Renal cortex interstitium (tissue), 15 donors: ENCODE data around the gene SYCE1L. TPM values are rescaled to one million over a fixed set of nuclear protein-coding genes. Genes with fewer than 3 reads are reported as not detected.
"Not testable (repeated sequence)": the region's sequence is repeated elsewhere in the genome, so short reads cannot be mapped to it uniquely, and the experiment has no call there.

Source experiments
- DNase-seq, 11 donors: peaks; one replicate each; pipeline ENCODE4 v3.0.0-alpha.2; 2013; ENCODE audit warnings: low read depth in 9 of 11, low spot score in 4 of 11; ENCODE audit errors: extremely low read depth in 1 of 11
- long read RNA-seq, 16 experiments: transcript quantifications; one replicate each; lab custom pipeline, GENCODE V29; 2026
- polyA plus RNA-seq, 3 donors: library from polyadenylated mRNA; unstranded; fragments of 120-200 nt; gene quantifications; one replicate each; pipeline ENCODE4 v1.2.1, GENCODE V29; 2013; ENCODE audit not compliant: insufficient read length in 3 of 3

Gene SYCE1L, protein sequence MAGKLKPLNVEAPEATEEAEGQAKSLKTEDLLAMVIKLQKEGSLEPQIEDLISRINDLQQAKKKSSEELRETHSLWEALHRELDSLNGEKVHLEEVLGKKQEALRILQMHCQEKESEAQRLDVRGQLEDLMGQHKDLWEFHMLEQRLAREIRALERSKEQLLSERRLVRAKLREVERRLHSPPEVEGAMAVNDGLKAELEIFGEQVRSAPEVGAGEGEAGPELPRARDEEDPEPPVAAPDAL
- polyA plus RNA-seq, result 1 to 10 TPM; 2.4 to 7.1 (median 4.7) TPM
- long read RNA-seq, donor 1, partial matches to known transcripts, result 5 of 6 reads
- long read RNA-seq, donor 1, other reads (novel, unspliced or antisense), result 0 of 6 reads
- long read RNA-seq, donor 2, result 0 reads
- long read RNA-seq, donor 3, partial matches to known transcripts, result 17 of 20 reads
- long read RNA-seq, donor 3, other reads (novel, unspliced or antisense), result 0 of 20 reads
- long read RNA-seq, donor 4, partial matches to known transcripts, result 12 of 15 reads
- long read RNA-seq, donor 4, other reads (novel, unspliced or antisense), result 0 of 15 reads
- long read RNA-seq, donor 5, result 0 reads
- long read RNA-seq, donor 6, partial matches to known transcripts, result 5 of 7 reads
- long read RNA-seq, donor 6, other reads (novel, unspliced or antisense), result 0 of 7 reads
- long read RNA-seq, donor 7, partial matches to known transcripts, result 8 of 10 reads
- long read RNA-seq, donor 7, other reads (novel, unspliced or antisense), result 0 of 10 reads
- long read RNA-seq, donor 8, result 0 reads
- long read RNA-seq, donor 9, partial matches to known transcripts, result 7 of 10 reads
- long read RNA-seq, donor 9, other reads (novel, unspliced or antisense), result 0 of 10 reads
- long read RNA-seq, donor 10, partial matches to known transcripts, result 8 of 10 reads
- long read RNA-seq, donor 10, other reads (novel, unspliced or antisense), result 0 of 10 reads
- long read RNA-seq, donor 11, partial matches to known transcripts, result 5 of 5 reads
- long read RNA-seq, donor 11, other reads (novel, unspliced or antisense), result 0 of 5 reads
- long read RNA-seq, donor 12, result 0 reads
- long read RNA-seq, donor 13, result 0 reads
- long read RNA-seq, donor 14, partial matches to known transcripts, result 13 of 16 reads
- long read RNA-seq, donor 14, other reads (novel, unspliced or antisense), result 0 of 16 reads
- long read RNA-seq, donor 15, result 0 reads
- long read RNA-seq, donor 16, partial matches to known transcripts, result 18 of 19 reads
- long read RNA-seq, donor 16, other reads (novel, unspliced or antisense), result 0 of 19 reads

DNA sequence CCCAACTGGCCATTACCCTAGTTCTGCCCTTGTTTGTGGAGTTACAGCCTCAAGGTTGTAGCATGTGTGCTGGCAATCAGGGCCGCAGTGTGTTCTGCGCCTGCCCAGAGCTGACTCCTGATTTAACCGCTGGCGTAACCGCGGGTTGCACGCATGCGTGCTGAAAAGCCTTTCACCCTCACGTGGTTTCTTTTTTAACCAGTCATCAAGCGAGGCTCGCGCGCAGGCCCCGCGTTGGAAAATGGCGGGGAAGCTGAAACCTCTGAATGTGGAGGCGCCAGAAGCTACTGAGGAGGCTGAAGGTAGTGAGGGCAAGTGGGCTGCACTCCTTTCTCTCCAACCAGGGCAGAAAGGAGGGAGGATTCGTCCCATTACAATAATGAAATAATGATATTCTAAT, at the start of gene SYCE1L:
Gene SYCE1L (plus strand): TSS at position 198 of the 400 bp plus-strand sequence. CDS start 44 bp downstream, at position 242.
- DNase-seq, result no peak

DNA sequence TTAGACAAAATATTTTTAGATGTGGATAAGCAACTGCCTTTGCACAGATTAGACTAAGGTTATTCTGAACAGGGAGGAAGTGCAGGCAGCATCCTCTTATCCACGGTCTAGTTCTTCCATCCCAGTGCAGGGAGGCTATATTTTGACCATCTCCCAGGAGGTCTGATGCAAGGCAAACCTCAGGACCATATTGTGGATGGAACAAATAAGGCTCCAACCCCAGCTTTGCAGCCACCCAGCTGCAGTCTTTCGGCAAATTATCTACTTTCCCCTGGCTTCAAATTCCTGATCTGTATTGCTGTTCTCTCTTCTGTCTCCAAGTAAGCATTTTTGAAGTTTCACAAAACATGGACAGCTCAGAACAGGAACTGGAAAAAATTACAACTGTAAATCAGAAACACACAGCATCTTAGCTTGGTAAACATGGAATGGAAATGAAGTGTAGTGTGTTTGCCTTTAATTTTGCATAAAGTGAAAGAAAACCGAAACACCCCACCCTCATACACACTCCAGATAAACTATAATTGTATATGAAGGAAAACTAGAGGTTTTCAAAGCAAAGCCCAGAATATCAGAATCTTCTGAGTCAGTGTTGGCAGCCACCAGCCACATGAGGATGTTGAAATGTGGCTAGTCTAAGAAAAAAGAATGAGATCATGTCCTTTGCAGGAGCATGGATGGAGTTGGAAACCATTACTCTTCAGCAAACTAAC, 41.7 kb upstream of the SYCE1L start:
- DNase-seq, result no peak

DNA sequence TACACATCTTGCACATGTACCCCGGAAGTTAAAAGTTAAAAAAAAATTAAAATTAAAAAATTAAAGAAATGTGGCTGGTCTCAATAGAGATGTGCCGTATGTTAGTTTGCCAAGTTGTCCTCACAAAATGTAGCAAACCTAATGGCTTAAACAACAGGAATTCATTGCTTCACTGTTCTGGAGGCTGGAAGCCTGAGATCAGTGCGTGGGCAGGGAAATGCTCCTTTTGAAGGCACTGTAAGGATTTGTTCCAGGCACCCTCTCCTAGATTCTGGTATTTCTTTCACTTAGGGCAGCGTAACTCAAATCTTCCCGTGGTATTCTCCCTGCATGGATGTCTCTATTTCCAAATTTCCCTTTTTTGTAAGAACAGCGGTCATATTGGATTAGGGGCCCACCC, 40.9 kb upstream of the SYCE1L start:
- DNase-seq, result no peak

DNA sequence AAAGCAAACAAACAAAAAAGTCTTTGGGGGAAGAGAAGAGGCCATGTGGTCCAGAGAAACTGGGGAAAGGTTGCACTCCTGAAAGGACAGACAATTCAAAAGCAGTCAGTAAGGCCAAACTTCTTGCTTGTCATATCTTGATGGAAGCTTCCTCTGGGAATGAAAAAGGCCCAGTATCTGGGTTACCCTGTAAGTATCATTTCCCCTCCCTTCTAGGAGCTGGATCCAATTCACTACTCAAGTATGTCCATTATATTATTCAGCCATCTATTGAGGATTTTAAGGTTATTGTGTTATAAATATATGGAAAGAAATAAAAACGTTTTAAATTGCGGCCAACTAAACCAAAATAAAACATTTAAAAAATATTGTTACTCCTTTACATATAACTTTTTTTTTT, 34.2 kb upstream of the SYCE1L start:
- no peak for DNase-seq

DNA sequence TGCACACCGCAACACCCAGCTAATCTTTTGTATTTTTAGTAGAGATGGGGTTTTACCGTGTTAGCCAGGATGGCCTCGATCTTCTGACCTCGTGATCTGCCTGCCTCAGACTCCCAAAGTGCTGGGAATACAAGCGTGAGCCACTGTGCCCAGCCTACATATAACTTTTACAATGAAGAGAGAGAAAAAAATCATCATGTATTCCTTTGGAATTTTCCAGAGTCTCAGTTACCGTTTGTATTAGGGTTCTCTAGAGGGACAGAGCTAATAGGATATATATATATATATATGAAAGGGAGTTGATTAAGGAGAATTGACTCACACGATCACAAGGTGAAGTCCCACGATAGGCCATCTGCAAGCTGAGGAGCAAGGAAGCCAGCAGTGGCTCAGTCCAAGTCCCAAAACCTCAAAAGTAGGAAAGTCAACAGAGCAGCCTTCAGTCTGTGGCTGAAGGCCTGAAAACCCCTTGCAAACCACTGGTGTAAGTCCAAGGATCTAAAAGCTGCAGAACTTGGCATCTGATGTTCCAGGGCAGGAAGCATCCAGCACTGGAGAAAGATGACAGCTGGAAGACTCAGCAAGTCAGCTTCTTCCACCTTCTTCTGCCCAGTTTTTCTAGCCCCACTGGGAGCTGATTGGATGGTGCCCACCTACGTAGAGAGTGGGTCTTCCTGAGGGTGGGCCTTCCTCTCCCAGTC, 33.5 kb upstream of the SYCE1L start:
- DNase-seq, result not testable (repeated sequence)

DNA sequence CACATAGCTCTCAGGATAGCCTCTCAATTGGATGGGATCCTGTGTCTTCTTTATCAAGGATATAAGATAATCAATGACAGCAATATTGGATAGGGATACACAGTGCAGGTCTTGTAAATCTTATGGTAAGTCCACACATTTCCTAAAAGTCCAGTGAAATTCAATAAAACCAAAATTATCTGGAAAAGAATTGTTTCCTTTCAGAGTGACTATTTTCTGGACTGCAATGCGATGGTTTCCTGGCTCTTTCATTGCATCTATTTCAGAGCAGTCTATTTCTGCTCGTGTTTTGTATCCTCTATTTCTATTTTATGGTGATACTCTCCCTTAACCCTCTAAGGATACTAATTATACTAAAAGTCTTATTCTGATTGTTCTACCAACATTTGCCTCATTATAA, 32.5 kb upstream of the SYCE1L start:
- no peak for DNase-seq

DNA sequence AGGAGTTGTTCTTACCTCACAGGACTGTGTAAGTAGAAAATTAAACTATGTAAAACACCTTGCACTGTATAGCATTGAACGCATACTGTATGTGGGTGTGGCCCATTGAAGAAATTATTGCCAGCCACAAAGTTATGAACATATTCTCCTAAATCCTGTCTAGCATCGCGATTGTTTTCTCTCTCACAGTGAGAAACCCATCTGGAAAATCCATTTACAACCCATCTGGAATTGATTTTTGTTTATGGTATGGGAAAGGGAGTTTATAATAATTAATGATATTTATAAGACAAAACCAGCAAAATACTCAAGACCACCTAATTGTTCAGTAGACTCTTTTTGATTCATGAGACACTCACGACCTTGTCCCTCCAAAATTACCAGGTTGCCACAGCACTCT, 30.3 kb upstream of the SYCE1L start:
- DNase-seq, result no peak

DNA sequence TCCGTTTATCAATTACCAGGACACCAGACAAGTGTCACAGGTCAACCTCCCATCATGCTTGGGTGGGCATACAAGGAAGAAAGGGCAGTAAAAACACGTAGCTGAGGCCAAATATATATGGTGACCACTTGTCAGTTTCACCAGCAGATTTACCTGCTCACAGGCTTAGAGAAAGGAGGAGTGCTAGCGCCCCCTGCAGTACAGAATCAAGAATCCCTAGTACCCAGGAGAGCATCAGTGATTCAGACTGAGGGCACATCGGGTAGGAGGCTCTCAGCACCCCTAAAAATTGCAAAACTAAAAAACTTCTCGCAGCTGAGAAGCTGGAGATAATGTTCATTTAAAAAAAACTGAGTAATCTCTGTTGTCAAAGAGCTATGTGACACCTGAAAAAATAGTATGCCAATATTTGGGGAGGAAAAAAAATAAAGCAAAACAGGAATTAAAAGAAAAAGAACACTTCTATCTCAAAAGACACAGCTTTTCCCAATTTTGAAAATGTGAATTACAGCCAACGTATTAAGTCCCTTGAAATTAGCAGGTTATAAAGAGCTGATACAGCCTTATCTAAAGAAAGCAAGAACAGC, 29.5 kb upstream of the SYCE1L start:
- peak in 6 of 11 donors; percentile 12 to 35 (median 22) for DNase-seq

DNA sequence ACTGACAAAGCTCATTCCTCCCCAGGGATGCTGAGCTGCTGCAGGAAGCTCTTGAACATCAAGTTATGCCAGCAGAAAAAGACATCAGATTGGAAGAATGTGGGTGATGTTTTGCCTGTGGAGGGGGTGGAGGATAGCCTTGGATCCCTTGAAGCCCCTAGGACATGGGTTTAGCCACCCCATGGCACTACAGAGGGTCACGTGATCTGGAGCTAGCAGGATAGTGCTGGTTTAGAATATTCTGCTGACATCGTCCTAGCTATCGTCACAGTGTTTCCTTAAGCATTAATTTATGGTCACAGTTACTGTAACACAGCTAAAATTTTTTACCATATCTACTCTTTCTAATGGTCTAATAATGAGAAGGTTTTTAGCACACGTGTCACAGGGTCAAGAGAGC, 28.4 kb upstream of the SYCE1L start:
- DNase-seq, result no peak

DNA sequence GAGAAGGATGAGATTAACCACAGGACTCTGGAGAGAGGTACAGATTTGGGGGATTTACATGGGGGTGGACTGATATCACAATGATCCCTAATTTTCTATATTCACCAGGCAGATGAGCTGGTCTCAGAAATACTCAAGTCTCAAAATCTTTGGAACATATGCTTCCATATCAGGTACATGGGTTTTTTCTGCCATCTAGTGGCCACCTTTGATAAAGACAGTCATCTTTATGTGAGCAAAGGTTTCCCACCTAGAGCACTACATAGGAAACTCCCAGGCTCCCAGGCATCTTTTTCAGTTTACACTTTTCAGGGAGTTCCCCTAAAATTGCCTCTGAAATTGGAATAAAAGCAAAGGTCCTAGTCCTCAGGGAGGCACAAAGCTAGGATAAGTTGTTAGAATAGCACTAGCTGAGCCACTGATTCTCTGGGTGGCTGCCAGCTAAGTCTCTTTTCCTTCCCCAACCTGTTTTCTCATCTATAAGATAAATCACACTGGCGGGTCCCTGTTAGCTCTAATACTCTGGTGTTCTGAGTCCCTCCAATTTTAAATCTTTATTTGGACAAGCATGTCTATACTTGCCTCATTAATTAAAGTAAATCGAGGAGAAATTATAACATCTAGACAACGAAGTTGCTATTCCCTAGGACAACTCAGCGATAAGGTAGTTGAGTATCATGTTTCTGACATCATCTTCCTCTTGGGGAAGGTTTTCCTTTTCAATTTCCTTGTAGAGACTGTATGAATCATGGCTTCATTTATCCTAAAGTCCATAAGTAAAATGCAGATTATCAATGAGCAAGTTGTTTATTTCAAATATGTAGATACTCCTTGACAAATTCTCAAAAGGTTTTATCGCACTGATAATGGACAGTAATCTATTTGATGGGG, 27.2 kb upstream of the SYCE1L start:
- DNase-seq, result peak; percentile 34 to 72 (median 49)

DNA sequence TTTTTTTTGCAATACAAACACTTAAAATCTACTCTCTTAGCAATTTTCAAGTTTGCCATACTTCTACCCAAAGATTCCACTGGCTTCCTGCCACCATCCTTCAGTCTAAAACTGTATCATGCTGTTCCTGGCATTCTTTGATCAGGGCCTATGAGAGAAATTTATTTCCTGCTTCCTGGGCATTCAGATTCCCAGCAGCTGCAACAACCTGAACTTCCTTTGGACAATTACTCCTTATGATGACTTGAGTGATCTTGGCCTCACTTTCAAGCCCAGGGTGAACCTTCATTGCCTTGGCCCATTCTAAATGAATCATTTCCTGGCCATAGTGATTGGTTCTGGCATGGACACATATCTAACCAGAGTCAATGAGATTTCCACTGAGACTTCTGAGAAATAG, 26.3 kb upstream of the SYCE1L start:
- DNase-seq, result no peak

DNA sequence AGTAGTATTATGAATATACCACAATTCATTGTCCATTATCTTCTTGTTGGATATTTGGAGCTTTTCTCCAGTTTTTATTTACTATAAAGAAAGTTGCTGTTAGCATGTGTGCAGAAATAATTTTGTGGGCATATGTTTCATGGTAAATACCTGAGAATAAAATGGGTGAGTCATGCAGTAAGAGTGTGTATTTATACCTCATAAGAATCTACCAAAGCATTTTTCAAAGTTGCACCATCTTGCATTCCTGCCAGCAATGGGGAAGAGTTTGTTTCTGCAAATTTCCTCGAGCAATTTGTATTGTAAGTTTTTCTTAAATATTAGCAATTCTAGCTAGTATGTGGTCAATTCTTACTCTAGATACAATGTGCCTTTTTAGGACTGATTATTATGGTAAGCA, 16.1 kb upstream of the SYCE1L start:
- no peak for DNase-seq

DNA sequence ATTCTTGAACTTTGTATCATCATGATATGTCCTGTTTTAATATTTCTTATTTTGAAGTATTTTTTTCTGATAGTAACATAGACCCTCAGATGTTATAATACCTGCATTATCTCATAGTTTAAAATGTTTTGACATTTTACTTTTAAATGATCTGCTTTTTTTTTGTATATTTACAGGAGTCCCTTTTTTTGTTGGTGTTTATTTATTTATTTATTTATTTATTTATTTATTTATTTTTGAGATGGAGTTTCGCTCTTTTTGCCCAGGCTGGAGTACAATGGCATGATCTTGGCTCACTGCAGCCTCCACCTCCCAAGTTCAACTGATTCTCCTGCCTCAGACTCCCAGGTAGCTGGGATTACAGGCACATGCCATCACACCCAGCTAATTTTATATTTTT, 12.9 kb upstream of the SYCE1L start:
- not testable (repeated sequence) for DNase-seq

DNA sequence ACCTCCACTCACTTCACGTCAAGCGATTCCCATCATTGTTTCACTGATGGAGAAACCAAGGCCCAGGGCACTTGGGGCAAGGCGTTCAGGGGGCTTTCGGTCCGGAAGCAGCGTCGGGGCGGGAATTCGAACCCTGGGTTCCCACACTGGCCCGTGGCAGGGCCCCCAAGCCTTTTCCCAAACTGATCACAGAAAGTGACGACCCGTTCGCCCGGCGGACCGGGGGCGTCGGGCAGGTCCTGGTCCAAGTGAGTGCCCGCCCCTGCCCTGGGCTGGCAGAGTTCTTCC, 9.1 kb upstream of the SYCE1L start:
- DNase-seq, result no peak

DNA sequence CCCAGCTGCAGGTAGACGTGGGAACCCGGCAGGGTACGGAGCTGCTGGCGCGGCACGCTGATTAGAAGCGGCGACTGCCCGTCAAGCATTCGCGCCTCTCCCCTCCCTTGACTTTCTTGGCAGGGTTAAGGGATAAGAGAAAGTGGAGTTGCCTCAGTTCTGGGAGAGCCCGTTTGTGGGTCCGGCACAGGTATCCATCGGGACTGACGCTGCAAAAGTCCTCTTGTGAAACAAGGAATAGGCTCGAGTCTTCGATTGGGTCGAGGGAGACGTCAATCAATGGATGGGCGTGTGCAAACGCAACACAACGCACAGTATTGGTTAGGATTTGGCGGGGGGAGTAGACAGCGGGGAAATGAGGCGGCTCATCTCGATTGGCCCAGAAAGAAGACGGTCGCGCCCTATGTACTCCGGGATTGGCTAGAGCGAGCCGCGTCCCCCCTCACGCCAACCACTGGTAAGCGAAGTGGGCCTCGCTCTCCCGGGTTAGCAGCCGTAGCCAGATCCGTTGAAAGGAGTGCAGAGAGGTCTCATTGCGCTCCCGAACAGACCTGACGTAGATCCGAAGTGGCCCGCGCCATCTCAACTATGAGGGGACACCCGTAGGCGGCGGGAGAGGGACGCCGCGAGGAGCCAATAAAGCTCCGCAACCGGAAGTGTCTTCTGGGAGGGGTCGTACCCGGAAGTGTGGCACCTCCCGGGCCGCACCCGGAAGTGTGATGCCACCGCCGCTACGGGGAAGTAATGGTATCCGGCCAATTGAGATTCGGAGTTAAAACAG, 8.5 kb upstream of the SYCE1L start, which contains the start of gene MON1B:
Gene MON1B (plus strand): TSS at position 713 of the 781 bp plus-strand sequence. CDS start 296 bp downstream, outside the sequence.
- peak; percentile 95 to 99 (median 97) for DNase-seq
